ENCODE measurements around the gene MYO18B. TPM values are rescaled to one million over a fixed set of nuclear protein-coding genes. Genes with fewer than 3 reads are reported as not detected.

Gene MYO18B
- polyA plus RNA-seq, 6 donors from 2014 or later: not detected

GRCh38 chr22:26047920-26048319, 305.9 kb downstream of the MYO18B start:
- no peak overlapping the region for H3K4me3 Mint-ChIP-seq
- no peak for ATAC-seq (ENCODE audit: low read depth in 2 of 2)
- peaks cover 26 to 45% (median 27%) of the 10 kb centered on the region in 3 donors for H3K27me3 Mint-ChIP-seq
- no peaks in the 10 kb centered on the region for H3K4me1 Mint-ChIP-seq
- H3K36me3 Mint-ChIP-seq: no peaks in the 10 kb centered on the region
- no peak overlapping the region for H3K27ac Mint-ChIP-seq
- no peak for DNase-seq
- H3K9me3 Mint-ChIP-seq: peaks cover 0 to 4% (median 1%) of the 10 kb centered on the region in 7 donors

GRCh38 chr22:26050079-26050478, 308.1 kb downstream of the MYO18B start:
- ATAC-seq (ENCODE audit: low read depth in 2 of 2) (no peak), DNase-seq (no peak)
- Mint-ChIP-seq H3K4me1 (no peaks in the 10 kb centered on the region), H3K27ac (no peak overlapping the region), H3K4me3 (no peak overlapping the region), H3K27me3 (peaks cover 26 to 45% (median 35%) of the 10 kb centered on the region in 3 donors), H3K36me3 (no peaks in the 10 kb centered on the region), H3K9me3 (peaks cover 0 to 4% (median 1%) of the 10 kb centered on the region in 7 donors)

DNA sequence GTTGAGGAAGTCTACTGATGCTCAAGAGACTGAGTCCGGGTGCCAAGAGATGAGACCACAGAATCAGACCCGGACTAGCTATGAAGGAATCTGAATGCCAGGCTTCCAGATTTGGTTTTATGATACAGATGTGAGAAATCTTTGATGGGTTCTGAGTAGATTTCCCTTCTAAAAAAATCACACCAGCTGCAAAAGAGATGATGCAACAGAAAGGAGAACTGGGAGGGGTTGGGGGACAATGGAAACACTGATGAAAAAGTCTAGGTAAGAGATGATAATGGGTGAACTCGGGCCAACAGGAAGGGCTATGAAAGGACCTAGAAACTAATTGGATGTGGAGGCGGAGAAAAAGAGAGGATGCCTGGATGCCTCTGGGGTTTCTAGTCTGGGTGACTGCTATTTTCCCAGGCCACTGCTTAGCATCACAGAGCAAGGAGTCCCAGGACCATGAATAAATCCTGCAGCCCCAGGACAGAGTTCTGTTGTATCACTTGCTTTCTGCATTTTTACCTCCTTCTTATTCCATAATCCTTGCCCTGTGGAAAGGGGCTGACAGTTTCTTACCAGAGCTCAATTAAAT, 311.8 kb downstream of the MYO18B start:
- Mint-ChIP-seq H3K9me3 (peaks cover 0 to 2% (median 0%) of the 10 kb centered on the region in 7 donors), H3K27me3 (peaks cover 39 to 56% (median 42%) of the 10 kb centered on the region in 3 donors), H3K4me3 (no peak overlapping the region), H3K36me3 (no peaks in the 10 kb centered on the region), H3K27ac (no peak overlapping the region), H3K4me1 (no peaks in the 10 kb centered on the region)
- DNase-seq (no peak), ATAC-seq (ENCODE audit: low read depth in 2 of 2) (no peak)

DNA sequence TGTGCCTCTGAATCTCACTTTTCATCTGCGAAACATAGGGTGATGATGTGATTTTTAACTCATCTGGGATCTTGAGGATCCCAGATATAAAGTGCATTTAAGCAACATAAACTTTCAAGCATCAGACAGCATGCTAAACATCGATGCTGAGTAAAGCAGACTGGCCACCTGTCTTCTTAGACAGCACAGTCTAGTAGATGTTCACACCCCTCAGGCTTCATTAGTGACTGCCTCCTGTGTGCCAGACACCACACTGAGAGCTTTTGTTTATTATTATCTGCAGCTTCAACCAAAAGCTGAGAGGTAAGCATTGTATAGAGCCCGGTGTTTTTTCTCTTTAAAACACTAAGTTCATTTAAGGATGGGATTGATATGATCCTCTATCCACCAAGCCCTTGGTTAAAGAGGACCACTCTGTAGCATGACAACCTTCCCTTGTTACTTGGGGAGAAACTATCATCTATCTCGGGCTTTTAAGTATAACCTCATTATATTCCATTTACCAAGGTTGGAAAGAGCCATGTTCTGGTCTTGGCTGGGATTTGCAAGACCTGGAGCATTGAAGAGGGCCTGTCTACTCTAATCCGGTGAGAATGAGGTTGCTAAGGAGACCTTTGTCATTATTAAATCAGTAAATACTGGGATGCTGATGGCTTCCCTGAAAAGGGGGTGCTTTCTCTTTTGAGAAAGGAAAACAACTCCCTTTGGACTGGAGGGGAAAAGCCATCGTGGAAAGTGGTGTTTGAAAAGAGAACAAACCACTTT, 313.0 kb downstream of the MYO18B start:
- Mint-ChIP-seq H3K36me3 (no peaks in the 10 kb centered on the region), H3K27me3 (peaks cover 47 to 55% (median 48%) of the 10 kb centered on the region in 3 donors)
- DNase-seq: no peak

DNA sequence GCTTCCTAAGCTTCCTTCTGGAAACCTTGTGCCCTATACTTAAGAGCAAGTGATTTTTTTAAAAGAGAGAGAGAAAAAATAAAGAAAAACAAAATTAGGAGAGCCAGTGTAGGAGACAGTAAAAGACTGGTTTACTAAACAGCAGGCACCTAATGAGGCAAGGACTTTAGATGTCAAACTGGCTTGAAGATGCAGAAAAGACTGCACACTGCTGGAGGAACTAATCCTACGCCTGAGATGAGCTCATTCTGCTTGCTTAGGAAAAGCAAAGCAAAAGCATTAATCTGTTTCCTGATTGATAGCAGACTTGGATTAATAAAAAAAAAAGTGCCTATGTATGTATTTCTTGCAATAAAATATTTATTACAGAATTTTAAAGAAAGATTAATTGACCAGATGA, 313.7 kb downstream of the MYO18B start:
- no peak overlapping the region for H3K4me3 Mint-ChIP-seq
- ATAC-seq (ENCODE audit: low read depth in 2 of 2) (no peak), DNase-seq (no peak)
- peaks cover 0 to 3% (median 0%) of the 10 kb centered on the region in 7 donors for H3K9me3 Mint-ChIP-seq
- no peaks in the 10 kb centered on the region for H3K36me3 Mint-ChIP-seq
- H3K27me3 Mint-ChIP-seq: peaks cover 44 to 53% (median 44%) of the 10 kb centered on the region in 3 donors
- no peaks in the 10 kb centered on the region for H3K4me1 Mint-ChIP-seq
- H3K27ac Mint-ChIP-seq: no peak overlapping the region

More for the DNA sequence above, 313.0 kb downstream of the MYO18B start:
- H3K4me3 Mint-ChIP-seq: no peak overlapping the region
- H3K9me3 Mint-ChIP-seq: peaks cover 0 to 2% (median 0%) of the 10 kb centered on the region in 7 donors
- no peak for ATAC-seq (ENCODE audit: low read depth in 2 of 2)
- no peaks in the 10 kb centered on the region for H3K4me1 Mint-ChIP-seq
- no peak overlapping the region for H3K27ac Mint-ChIP-seq

DNA sequence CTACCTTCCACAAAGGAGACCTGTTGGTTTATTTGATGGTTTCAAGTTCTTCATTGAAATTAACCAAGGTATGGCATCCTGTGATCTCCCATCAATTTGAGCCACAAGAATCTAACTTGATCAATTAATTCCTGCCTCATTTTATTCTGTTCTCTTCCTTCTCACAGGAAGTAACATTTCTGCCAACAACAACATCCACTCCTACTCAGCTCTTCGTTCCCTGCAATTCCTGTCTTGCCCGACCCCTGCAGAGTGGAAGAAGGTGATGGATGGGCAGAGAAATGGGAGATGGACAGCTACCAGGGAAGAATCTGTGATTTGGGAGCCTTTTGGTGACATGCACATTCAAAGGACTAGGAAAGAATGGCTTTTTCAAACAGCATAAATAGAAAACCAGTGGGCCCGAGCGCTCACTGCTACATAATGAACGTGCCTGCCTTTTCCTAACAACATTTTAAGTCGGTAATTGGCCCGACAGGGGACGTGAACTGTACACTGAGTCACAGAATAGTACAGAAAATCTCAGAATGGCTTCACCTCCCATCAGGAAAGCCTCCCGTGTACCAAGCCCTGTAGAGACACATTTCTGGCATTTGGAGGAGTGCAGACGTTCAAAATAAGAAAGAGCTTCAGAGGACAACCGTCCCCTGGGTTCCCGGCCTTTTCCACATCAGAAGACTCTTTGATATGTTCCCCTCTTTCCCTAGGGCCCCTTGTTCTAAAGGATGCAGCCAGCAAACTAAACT, 314.6 kb downstream of the MYO18B start:
- DNase-seq (no peak), ATAC-seq (ENCODE audit: low read depth in 2 of 2) (no peak)
- peaks cover 0 to 3% (median 0%) of the 10 kb centered on the region in 7 donors for H3K9me3 Mint-ChIP-seq
- H3K36me3 Mint-ChIP-seq: no peaks in the 10 kb centered on the region
- no peak overlapping the region for H3K4me3 Mint-ChIP-seq
- H3K27me3 Mint-ChIP-seq: peaks cover 41 to 55% (median 45%) of the 10 kb centered on the region in 3 donors
- no peaks in the 10 kb centered on the region for H3K4me1 Mint-ChIP-seq
- H3K27ac Mint-ChIP-seq: peak overlapping the region in 1 of 6 donors; percentile 24

GRCh38 chr22:26057731-26058130, 315.7 kb downstream of the MYO18B start:
- Mint-ChIP-seq H3K27ac (no peak overlapping the region), H3K36me3 (no peaks in the 10 kb centered on the region), H3K4me1 (no peaks in the 10 kb centered on the region), H3K4me3 (no peak overlapping the region), H3K27me3 (peaks cover 38 to 53% (median 42%) of the 10 kb centered on the region in 3 donors), H3K9me3 (peaks cover 0 to 3% (median 0%) of the 10 kb centered on the region in 7 donors)
- ATAC-seq (ENCODE audit: low read depth in 2 of 2): no peak
- DNase-seq: no peak

DNA sequence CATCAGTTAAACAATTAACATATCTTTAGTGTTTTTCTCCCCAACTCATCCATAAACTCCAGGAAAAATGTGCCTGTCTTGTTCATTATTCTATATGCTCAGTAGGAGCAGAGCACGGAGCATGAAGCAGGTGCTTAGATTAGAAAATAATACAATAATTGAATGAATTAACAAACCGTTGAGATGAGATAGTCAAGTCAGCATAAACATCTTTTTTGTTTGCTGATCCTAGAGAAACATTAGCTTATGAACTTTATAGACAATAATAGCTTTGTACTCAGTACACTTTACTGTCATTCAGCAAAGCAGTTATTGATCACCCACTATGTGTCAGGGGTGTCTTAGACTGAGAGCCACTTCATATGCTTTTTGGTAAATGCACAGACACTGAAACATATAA, 322.1 kb downstream of the MYO18B start:
- Mint-ChIP-seq H3K27ac (no peak overlapping the region), H3K27me3 (peaks cover 34 to 60% (median 57%) of the 10 kb centered on the region in 3 donors), H3K4me1 (peaks cover 0 to 2% (median 0%) of the 10 kb centered on the region in 3 donors), H3K36me3 (no peaks in the 10 kb centered on the region), H3K4me3 (no peak overlapping the region), H3K9me3 (peaks cover 0 to 4% (median 0%) of the 10 kb centered on the region in 7 donors)
- DNase-seq (no peak), ATAC-seq (ENCODE audit: low read depth in 2 of 2) (no peak)

DNA sequence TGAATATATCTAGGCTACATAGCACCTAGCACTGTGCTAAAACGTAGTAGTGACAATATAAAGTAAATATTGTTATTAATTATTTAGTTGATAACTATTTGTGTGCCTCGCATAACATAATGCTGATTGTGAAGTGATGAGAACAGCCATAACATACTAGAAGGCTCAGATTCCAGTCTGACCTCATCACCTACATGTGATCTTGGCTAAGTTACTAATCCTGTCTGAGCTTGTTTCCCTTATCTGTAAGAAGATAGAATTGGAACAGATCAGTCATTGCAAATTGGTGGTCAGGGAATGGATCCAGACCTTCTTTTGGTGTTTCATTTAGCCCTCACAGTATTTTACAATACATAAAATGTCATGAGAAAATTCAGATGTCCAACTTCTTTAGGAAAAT, 323.9 kb downstream of the MYO18B start:
- Mint-ChIP-seq H3K27me3 (peaks cover 38 to 69% (median 66%) of the 10 kb centered on the region in 3 donors), H3K27ac (no peak overlapping the region), H3K9me3 (peaks cover 0 to 4% (median 0%) of the 10 kb centered on the region in 7 donors), H3K4me3 (no peak overlapping the region), H3K4me1 (peaks cover 0 to 2% (median 0%) of the 10 kb centered on the region in 3 donors), H3K36me3 (no peaks in the 10 kb centered on the region)
- ATAC-seq (ENCODE audit: low read depth in 2 of 2): no peak
- DNase-seq: no peak

DNA sequence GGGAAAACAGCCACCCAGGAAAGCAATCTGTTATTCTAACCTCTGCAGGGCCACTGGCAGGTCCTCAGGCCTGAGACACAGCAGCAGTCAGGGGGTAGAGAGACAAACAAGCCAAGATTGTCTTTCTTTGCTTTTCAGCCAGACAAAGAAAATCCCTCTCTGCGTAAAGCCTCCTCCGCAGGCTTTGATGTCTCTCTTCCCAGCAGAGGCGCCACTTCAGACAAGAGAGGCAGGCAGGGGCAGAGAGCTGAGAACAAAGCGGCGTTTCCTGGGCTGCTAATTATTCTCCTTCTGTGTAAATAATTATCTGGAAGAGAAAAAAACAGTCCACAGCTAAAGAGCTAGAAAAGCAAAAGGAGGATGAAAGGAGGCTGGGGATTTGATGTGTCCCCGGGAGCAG, 324.5 kb downstream of the MYO18B start:
- no peak overlapping the region for H3K27ac Mint-ChIP-seq
- H3K36me3 Mint-ChIP-seq: no peaks in the 10 kb centered on the region
- peaks cover 0 to 2% (median 0%) of the 10 kb centered on the region in 3 donors for H3K4me1 Mint-ChIP-seq
- H3K4me3 Mint-ChIP-seq: peak overlapping the region in 1 of 8 donors; percentile 35
- H3K27me3 Mint-ChIP-seq: peaks cover 36 to 67% (median 63%) of the 10 kb centered on the region in 3 donors
- DNase-seq (no peak), ATAC-seq (ENCODE audit: low read depth in 2 of 2) (no peak)
- H3K9me3 Mint-ChIP-seq: peaks cover 0 to 4% (median 0%) of the 10 kb centered on the region in 7 donors

DNA sequence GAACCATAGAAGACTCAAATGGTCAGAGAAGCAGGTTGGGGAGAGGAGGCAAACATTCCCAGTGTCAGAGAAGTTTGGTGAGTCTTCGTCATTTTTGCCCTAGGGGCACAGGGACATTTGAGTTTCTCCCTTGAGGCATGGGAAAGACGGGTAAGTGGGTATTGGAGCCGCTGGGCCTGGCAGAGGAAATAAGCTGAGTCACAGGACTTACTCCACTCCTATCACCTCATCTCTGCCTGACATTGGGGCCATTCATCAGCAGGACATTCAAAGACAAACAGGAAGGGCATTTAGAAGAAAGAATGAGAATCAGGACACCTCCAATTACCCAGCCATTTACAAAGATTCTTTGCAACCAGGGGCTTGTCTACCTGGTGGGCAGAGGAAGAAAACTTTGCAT, 326.6 kb downstream of the MYO18B start:
- Mint-ChIP-seq H3K4me1 (peaks cover 0 to 2% (median 0%) of the 10 kb centered on the region in 3 donors), H3K9me3 (peaks cover 0 to 4% (median 0%) of the 10 kb centered on the region in 7 donors), H3K27me3 (peaks cover 24 to 62% (median 52%) of the 10 kb centered on the region in 3 donors), H3K4me3 (no peak overlapping the region), H3K36me3 (no peaks in the 10 kb centered on the region), H3K27ac (peak overlapping the region in 1 of 6 donors; percentile 8)
- DNase-seq: no peak
- ATAC-seq (ENCODE audit: low read depth in 2 of 2): no peak

DNA sequence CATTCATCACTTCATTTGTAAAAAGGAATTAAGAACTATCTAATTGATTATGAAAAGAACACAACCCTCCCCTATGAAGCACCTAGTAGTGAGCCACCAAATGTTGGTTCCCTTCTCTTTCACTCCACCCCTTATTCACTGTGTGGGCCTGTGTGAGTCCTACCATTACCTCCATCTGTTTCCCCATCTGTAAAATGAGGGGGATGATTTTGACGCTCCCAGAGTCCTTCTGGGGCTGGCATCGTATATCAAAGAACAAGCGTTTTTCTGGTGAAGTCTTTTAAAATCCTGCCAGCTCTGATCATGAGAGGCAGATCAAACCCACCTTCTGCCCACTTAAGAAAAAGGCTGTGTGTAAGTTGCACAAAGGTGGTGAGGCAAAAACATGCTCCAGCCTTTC, 330.6 kb downstream of the MYO18B start:
- no peak overlapping the region for H3K27ac Mint-ChIP-seq
- H3K9me3 Mint-ChIP-seq: peaks cover 0 to 10% (median 1%) of the 10 kb centered on the region in 7 donors
- H3K36me3 Mint-ChIP-seq: no peaks in the 10 kb centered on the region
- DNase-seq: no peak
- no peaks in the 10 kb centered on the region for H3K4me1 Mint-ChIP-seq
- H3K4me3 Mint-ChIP-seq: no peak overlapping the region
- ATAC-seq (ENCODE audit: low read depth in 2 of 2): no peak
- H3K27me3 Mint-ChIP-seq: peaks cover 23 to 62% (median 47%) of the 10 kb centered on the region in 3 donors

- no peak overlapping the region for H3K27ac Mint-ChIP-seq
- no peak overlapping the region for H3K4me3 Mint-ChIP-seq
Observed at GRCh38 chr22:26075251-26075650, 333.3 kb downstream of the MYO18B start.

More at GRCh38 chr22:26075251-26075650, 333.3 kb downstream of the MYO18B start:
- Mint-ChIP-seq H3K4me1 (no peaks in the 10 kb centered on the region), H3K9me3 (peaks cover 0 to 12% (median 5%) of the 10 kb centered on the region in 7 donors), H3K27me3 (peaks cover 31 to 47% (median 31%) of the 10 kb centered on the region in 3 donors), H3K36me3 (no peaks in the 10 kb centered on the region)
- no peak for DNase-seq
- no peak for ATAC-seq (ENCODE audit: low read depth in 2 of 2)
